ENCODE results near the gene PIP5KL1. TPM values are rescaled to one million over a fixed set of nuclear protein-coding genes. Genes with fewer than 3 reads are reported as not detected.

PIP5KL1 gene
- total RNA-seq, 1 experiment from 2014 or later: 16.8 TPM

- TF ChIP-seq ATF2 (CRISPR knock-in tag; IDR thresholded peaks at IDR 0.05; ENCODE audit: borderline replicate concordance, low read depth) (no peak), ZSCAN18 (CRISPR knock-in tag; IDR thresholded peaks at IDR 0.05) (no peak), PRRX2 (CRISPR knock-in tag; IDR thresholded peaks at IDR 0.05) (no peak), GTF2I (CRISPR knock-in tag; conservative IDR thresholded peaks at IDR 0.05) (no peak), MLX (CRISPR knock-in tag; IDR thresholded peaks at IDR 0.05) (no peak), OVOL2 (CRISPR knock-in tag; IDR thresholded peaks at IDR 0.05; ENCODE audit: borderline replicate concordance) (no peak), ZNF512 (CRISPR knock-in tag; IDR thresholded peaks at IDR 0.05; ENCODE audit: borderline replicate concordance) (no peak), FOXK1 (CRISPR knock-in tag; IDR thresholded peaks at IDR 0.05) (no peak; the same call in 1 of the 2 replicates), CTCF (IDR thresholded peaks at IDR 0.05) (no peak)
Measured at GRCh38 chr9:127927988-127928675, 2.4 kb downstream of the PIP5KL1 start (continued).

GRCh38 chr9:127927201-127927987 is 3.2 kb downstream of the PIP5KL1 start:
- DNase-seq (ENCODE audit: low spot score) (peak; percentile 96), ATAC-seq (peak; percentile 55)
- Mint-ChIP-seq H3K4me1 (peaks cover 27% of the 10 kb centered on the region), H3K4me3 (peak overlapping the region; percentile 96), H3K27ac (peak overlapping the region; percentile 92), H3K27me3 (ENCODE audit: low read depth) (peaks cover 29% of the 10 kb centered on the region), H3K36me3 (no peaks in the 10 kb centered on the region; the same call in 1 of the 2 replicates), H3K9me3 (no peaks in the 10 kb centered on the region)
- ChIA-PET CTCF (interaction anchor here (0.8 to 3.8 kb wide), 5 partner anchors 15 to 192 kb away, joined by 3 to 78 read pairs (median 7); partner anchors contain the start of gene TOR2A), POLR2A (interaction anchor here (1.1 kb wide), 1 partner anchor 140 kb away, joined by 3 read pairs; the partner anchor contains the start of gene NAIF1)
- no peak for TF ChIP-seq CREB1 (CRISPR knock-in tag; IDR thresholded peaks at IDR 0.05)
- no peak for TF ChIP-seq NFYB (CRISPR knock-in tag; conservative IDR thresholded peaks at IDR 0.05; ENCODE audit: low read depth)
- no peak for TF ChIP-seq ERG (CRISPR knock-in tag; IDR thresholded peaks at IDR 0.05)
- no peak for TF ChIP-seq CREM (CRISPR knock-in tag; IDR thresholded peaks at IDR 0.05)
- no peak for TF ChIP-seq ATF1 (CRISPR knock-in tag; IDR thresholded peaks at IDR 0.05)
- no peak for TF ChIP-seq CBFB (CRISPR knock-in tag; IDR thresholded peaks at IDR 0.05; ENCODE audit: low read depth)
- no peak for TF ChIP-seq GTF2I (CRISPR knock-in tag; conservative IDR thresholded peaks at IDR 0.05)
- no peak for TF ChIP-seq E2F5 (CRISPR knock-in tag; IDR thresholded peaks at IDR 0.05)
- no peak for TF ChIP-seq ZNF317 (CRISPR knock-in tag; IDR thresholded peaks at IDR 0.05; ENCODE audit: borderline replicate concordance, low read depth)
- TF ChIP-seq SMAD3 (CRISPR knock-in tag; IDR thresholded peaks at IDR 0.05; ENCODE audit: borderline replicate concordance): no peak
- no peak for TF ChIP-seq ZNF425 (CRISPR knock-in tag; conservative IDR thresholded peaks at IDR 0.05)
- TF ChIP-seq HMGXB4 (CRISPR knock-in tag; IDR thresholded peaks at IDR 0.05): no peak
